ENCODE data around the gene SIM2.

SIM2 gene

GRCh38 chr21:36700971-36701755, 2.2 kb downstream of the SIM2 start:
- no peak for DNase-seq

- no peak for DNase-seq
These were observed 3.1 kb downstream of the SIM2 start for GRCh38 chr21:36701756-36702621.

- no peak for DNase-seq
These were observed 3.7 kb downstream of the SIM2 start for GRCh38 chr21:36702622-36702968.

GRCh38 chr21:36703123-36703522, 4.2 kb downstream of the SIM2 start:
- DNase-seq, result no peak

- DNase-seq, result no peak
These were observed 4.8 kb downstream of the SIM2 start for GRCh38 chr21:36703626-36704280.

- DNase-seq, result no peak
These were observed 5.5 kb downstream of the SIM2 start for GRCh38 chr21:36704281-36704957.

GRCh38 chr21:36704958-36705678, 6.2 kb downstream of the SIM2 start:
- DNase-seq, result no peak

GRCh38 chr21:36705679-36706481, 7.0 kb downstream of the SIM2 start:
- no peak for DNase-seq

- DNase-seq, result no peak
These were observed 7.6 kb downstream of the SIM2 start for GRCh38 chr21:36706482-36706852.

GRCh38 chr21:36706951-36707762, 8.2 kb downstream of the SIM2 start:
- peak in 1 of 4 experiments; percentile 41 for DNase-seq

GRCh38 chr21:36707763-36708285, 8.9 kb downstream of the SIM2 start:
- DNase-seq, result no peak

GRCh38 chr21:36708286-36709029, 9.5 kb downstream of the SIM2 start:
- DNase-seq, result no peak

GRCh38 chr21:36709030-36709867, 10.3 kb downstream of the SIM2 start:
- DNase-seq, result no peak

GRCh38 chr21:36709868-36710728, 11.2 kb downstream of the SIM2 start:
- no peak for DNase-seq

- DNase-seq, result peak; percentile 36 to 74 (median 64)
These were observed 11.8 kb downstream of the SIM2 start for GRCh38 chr21:36710729-36711048.

- no peak for DNase-seq
These were observed 14.8 kb downstream of the SIM2 start for GRCh38 chr21:36713746-36714145.

- no peak for DNase-seq
These were observed 17.5 kb downstream of the SIM2 start for GRCh38 chr21:36716387-36716786.

- no peak for DNase-seq
These were observed 17.9 kb downstream of the SIM2 start for GRCh38 chr21:36716836-36717235.

Data from suppressor macrophage (primary cell).